GM19452 (cell line): ENCODE data around the gene NCF4.

ENCODE experiments used
- ATAC-seq: cut with Tn5 transposase; IDR thresholded peaks from one replicate; pipeline ENCODE4 v1.9.1; 2021; ENCODE audit not compliant: unreplicated experiment

Gene NCF4

GRCh38 chr22:36835903-36836302 is 24.9 kb upstream of the NCF4 start:
- ATAC-seq, result no peak

- no peak for ATAC-seq
Observed at GRCh38 chr22:36838119-36839030, 22.4 kb upstream of the NCF4 start.

GRCh38 chr22:36839356-36840073 is 21.3 kb upstream of the NCF4 start:
- ATAC-seq, result no peak

GRCh38 chr22:36840106-36840505 is 20.7 kb upstream of the NCF4 start:
- no peak for ATAC-seq

GRCh38 chr22:36846271-36846670 is 14.5 kb upstream of the NCF4 start:
- no peak for ATAC-seq

- no peak for ATAC-seq
Observed at GRCh38 chr22:36846949-36847348, 13.9 kb upstream of the NCF4 start.

GRCh38 chr22:36850056-36850455 is 10.8 kb upstream of the NCF4 start:
- no peak for ATAC-seq

GRCh38 chr22:36850682-36851081 is 10.1 kb upstream of the NCF4 start:
- no peak for ATAC-seq

GRCh38 chr22:36852056-36852973 is 8.5 kb upstream of the NCF4 start:
- no peak for ATAC-seq

GRCh38 chr22:36853407-36854099 is 7.3 kb upstream of the NCF4 start:
- no peak for ATAC-seq

- no peak for ATAC-seq
Observed at GRCh38 chr22:36855478-36855877, 5.3 kb upstream of the NCF4 start.

- no peak for ATAC-seq
Observed at GRCh38 chr22:36856121-36856791, 4.5 kb upstream of the NCF4 start.

GRCh38 chr22:36856792-36857135 is 4.0 kb upstream of the NCF4 start:
- ATAC-seq, result no peak

- ATAC-seq, result no peak
Observed at GRCh38 chr22:36858156-36858555, 2.6 kb upstream of the NCF4 start.

GRCh38 chr22:36858966-36859365 is 1.8 kb upstream of the NCF4 start:
- ATAC-seq, result no peak

- no peak for ATAC-seq
Observed at GRCh38 chr22:36860017-36860416, 789 bp upstream of the NCF4 start.

- ATAC-seq, result no peak
Observed at GRCh38 chr22:36860438-36860820, 377 bp upstream of the NCF4 start.

- no peak for ATAC-seq
Observed at GRCh38 chr22:36862251-36863242, 1.7 kb downstream of the NCF4 start.

GRCh38 chr22:36863281-36863680 is 2.5 kb downstream of the NCF4 start:
- ATAC-seq, result no peak
